ENCODE results near the gene RIC3.

DNA sequence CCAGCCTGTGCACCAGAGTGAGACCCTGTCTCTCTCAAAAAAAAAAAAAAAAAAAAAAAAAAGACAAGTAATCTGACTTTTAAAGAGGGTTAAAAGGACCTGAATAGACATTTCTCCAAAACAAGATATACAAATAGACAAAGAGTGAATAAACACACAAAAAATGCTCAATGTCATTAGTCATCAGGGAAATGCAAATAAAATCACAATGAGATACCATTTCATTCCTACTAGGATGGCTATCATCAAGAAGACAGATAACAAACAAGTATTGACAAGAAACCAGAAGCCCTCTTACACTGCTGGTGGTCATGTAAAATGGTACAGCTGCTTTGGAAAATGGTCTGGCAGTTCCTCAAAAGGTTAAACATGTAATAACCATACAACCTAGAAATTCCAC is 4.1 kb downstream of the RIC3 start:
- TF ChIP-seq RAD21 (IDR thresholded peaks at IDR 0.05; ENCODE audit: low read depth) = no peak
- TF ChIP-seq NFIC (IDR thresholded peaks at IDR 0.05) = no peak
- TF ChIP-seq YY1 (IDR thresholded peaks at IDR 0.05; ENCODE audit: low read depth) = no peak
- TF ChIP-seq EP300 (IDR thresholded peaks at IDR 0.05; ENCODE audit: borderline replicate concordance) = no peak
- TF ChIP-seq, protein P1, sequence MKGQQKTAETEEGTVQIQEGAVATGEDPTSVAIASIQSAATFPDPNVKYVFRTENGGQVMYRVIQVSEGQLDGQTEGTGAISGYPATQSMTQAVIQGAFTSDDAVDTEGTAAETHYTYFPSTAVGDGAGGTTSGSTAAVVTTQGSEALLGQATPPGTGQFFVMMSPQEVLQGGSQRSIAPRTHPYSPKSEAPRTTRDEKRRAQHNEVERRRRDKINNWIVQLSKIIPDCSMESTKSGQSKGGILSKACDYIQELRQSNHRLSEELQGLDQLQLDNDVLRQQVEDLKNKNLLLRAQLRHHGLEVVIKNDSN (IDR thresholded peaks at IDR 0.05) = no peak
- no peak for TF ChIP-seq CEBPB (IDR thresholded peaks at IDR 0.05)
- no peak for TF ChIP-seq CREB1 (IDR thresholded peaks at IDR 0.05; ENCODE audit: low read depth)

Data from Ishikawa (cell line).